Left renal pelvis (tissue), 4 donors: ENCODE data around the gene GLIS1. TPM values are rescaled to one million over a fixed set of nuclear protein-coding genes. Genes with fewer than 3 reads are reported as not detected.

Experiments
- DNase-seq, 4 donors: peaks; one replicate each; pipeline ENCODE4 v3.0.0-alpha.2; 2013; ENCODE audit warnings: low read depth in 4 of 4, low spot score in 3 of 4
- polyA plus RNA-seq, 4 donors: library from polyadenylated mRNA; unstranded; fragments of 120-200 nt; gene quantifications; one replicate each; pipeline ENCODE4 v1.2.1, GENCODE V29; 2013; ENCODE audit not compliant: insufficient read length in 4 of 4

GLIS1 gene
- polyA plus RNA-seq, 4 donors = 0.29 to 3.1 (median 2.3) TPM

DNA sequence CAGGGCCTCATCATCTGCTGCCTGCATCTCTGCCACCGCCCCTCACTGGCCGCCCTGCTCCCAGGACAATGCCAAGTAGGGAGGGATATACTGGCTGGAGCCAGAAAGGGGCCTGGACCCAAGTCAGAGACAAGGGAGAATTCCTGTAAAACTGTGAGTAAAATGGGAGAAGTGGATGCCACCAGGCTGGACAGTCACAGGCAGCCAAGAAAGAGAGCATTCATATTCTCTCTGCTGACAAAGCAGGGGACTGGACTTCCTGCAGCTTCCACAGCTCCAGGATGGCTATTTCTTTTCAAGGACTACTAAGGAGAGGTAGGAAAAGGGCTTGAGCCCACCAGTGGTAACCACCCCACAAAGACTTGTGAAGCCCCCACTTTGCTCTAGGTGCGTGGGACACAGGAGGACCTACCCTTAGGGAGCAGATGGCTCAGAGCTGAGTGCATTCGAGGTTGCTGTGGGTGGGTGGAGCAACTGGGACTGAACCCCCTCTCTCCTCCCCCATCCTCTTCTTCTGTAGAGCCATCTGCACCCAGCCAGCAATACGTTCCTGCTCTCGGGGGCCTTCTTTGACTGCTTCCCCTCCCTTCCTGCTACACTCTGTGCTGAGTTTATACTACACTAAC, 57.5 kb downstream of the GLIS1 start:
- DNase-seq = no peak

DNA sequence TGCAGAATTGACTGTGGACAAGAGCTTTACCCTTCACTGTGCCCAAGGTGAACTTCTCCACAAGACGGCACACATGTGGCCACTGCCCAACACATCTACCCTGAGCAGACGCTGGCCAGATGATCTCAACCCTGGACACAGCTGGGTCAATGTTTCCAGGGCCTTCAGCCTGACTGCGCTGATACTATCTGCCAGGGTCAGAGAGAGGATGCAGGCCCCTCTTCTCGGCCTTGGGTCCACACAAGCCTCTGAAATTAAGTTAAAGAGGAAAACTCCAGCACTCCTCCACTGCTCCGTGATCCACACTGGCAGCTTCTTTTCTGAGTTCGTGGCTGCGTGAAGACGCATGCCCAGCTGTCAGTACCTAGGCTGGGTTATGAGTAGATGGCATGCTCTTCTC, 58.1 kb downstream of the GLIS1 start:
- no peak for DNase-seq

DNA sequence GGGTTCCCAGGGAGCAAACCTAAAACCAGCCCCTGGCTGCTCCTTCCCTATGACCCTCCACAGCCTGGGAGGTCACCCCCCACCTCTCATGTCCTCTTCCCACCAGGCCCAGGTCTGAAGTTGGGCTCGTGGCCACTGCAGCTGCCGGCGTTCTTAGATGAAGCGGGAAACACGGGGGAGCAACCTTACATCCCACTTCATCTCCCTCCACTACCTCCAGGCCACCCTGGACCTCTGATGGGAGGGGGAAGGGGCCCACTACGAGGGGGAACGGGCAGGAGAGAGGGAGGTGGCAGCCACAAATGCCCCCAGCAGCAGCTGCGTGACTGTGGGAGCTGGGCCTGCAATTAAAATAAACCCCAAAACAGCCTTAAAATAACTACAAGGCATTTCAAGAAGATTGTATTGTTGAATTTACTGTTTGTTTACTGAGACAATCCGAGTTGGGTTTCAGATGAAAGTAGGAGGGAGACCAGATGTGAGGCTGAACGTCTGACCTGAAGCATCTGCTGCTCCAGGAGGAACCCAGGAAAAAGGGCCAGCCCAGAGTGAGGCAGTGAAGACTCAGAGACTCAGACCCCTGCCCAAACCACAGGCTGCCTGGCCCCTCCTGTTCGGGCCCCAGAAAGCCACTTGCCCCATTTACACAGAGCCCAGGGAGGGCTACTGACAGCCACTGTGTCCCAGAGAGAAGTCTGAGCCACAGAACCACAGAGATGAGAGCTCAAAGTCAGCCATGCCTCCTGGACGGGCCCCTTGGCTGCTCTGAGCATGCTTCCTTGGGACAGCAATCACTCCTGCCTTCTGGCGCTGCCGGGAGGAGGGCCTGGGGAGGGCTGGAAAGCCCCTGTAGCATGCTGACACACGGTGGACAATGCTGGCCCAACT, 59.8 kb downstream of the GLIS1 start:
- DNase-seq = no peak

DNA sequence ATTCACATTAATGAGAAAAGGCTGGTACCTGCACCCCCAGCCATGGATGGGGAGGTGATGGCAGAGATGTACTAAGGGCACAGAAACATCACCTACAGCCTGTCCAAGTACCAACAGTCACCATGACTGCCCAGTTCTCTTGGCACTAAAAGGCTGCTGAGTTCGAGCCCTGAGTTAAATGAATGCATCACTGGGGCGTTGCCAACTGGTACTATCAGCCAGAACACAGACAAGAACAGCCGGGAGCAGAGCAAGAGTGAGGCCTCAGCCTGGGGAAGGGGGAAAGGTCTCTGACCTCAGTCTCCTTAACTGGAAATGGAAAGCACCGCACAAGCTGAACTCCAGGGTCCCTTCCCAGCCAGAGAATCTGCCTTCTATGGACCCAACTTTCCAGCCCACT, 60.5 kb downstream of the GLIS1 start:
- no peak for DNase-seq

DNA sequence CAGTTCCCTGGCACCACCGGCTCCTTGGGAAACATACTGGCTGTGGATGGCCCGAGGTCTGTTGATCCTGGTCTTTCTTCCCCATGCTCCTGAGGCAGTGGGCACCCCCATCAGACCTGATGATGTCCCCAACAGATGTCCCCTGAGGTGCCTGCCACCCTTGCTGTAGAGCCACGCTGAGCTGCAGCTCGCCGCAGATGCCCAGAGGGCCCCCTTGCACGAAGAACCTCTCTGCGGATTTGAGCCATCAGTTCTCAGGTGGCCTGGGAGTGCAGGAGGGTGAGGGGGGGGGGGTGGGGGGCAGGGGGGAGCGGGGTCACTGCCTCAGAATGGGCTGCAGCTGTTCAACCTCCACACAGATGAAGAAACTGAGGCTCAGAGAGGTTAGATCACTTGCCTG, 60.9 kb downstream of the GLIS1 start:
- no peak for DNase-seq

DNA sequence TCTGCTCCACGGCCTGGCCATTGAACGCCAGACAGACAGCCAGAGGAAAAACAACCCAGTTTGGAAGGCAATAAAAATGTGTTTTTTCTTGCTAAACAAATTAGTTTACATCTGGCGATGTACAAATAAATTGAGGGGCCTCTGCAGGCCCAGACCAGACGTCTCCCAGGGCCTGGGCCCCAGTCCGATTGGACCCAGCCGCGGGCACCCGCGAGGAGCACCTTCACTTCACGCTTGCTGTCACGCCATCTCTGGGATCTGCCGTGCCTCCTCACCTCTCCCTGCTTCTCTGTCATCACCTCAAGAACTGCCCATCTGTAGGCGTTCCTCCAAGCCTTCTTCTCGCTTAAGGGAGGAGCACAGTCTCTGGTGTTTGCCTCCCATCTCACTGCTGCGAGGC, 61.5 kb downstream of the GLIS1 start:
- DNase-seq = no peak

DNA sequence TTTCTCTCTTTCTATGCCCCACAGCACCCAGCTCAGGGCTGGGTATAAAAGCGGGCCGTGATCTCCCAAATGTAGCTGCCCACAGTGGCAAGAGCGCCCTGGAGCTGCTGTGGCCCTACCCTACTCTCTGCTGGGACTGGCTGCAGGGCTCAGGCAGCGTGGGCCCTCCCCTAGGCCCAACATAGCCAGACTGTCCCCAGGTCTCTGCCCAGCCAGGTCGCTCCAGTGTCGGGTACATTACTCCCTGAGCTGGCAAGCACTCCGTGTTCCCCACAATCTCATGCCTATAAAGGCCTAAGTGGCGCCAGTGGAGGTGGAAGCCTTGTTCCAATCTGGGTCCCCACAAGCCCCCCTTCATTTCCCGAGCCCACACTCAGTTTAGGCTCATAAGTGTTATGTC, 66.2 kb downstream of the GLIS1 start:
- no peak for DNase-seq

DNA sequence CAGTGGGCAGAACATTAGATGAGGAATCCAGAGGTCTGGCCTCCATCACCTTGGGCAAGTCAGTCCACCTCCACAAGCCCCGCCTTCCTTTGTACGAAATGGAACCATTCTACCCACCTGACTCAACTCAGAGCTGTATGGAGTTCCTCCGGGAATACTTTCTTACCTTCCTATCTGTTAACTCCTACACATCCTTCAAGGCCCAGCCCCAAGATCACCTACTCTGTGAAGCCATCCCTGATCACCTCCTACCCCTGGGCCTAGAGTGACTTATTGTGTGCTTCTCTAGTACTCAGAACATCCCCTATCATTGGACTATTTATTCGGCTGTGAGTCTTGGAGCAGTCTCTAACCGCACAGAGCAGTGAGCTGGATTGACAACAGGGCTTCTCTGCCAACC, 66.7 kb downstream of the GLIS1 start:
- no peak for DNase-seq

DNA sequence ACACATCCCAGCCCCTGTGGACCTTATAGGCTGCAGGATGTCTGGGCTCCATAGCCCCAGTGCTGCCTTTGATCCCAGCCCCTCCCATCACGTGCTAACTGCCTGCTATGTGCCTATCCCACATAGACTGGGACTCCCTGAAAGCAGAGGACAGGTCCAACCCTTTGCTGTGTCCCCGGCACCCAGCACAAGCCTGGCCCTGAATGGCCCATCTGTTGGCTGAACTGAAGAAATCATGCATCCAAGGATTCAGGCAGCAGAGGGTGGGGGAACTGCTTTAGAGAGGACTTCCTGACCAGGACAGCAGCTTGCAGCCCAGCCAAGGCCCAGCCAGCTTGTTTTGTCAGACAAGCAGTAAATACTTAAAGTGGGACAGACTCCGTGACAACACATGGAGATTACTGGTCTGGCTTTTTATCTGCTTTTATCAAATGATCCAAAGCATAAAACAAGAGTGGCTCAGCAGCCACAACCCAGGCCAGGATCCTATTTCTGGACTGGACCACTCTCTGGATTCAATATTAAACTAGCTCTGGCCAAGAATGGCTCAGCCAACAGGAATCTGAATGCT, 69.3 kb downstream of the GLIS1 start:
- DNase-seq = no peak

DNA sequence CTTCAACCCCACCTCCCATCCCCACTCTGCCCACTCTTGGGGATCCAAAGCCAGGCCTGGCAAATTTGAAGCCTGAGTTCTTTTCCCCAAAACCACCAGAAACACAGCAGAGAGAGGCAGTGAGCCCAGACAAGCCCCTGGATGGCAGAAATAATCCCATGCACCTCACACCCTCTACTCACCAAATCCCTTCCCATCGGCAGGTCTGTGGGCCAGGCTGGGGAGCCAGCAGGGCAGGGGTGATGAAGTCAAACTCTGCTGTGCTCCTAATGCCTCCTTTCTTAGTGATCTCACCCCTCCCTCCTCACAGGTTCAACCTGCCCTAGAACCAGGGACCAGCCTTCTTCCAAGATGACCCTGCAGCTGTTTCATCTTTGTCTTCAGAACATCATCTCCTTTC, 72.4 kb downstream of the GLIS1 start:
- no peak for DNase-seq

DNA sequence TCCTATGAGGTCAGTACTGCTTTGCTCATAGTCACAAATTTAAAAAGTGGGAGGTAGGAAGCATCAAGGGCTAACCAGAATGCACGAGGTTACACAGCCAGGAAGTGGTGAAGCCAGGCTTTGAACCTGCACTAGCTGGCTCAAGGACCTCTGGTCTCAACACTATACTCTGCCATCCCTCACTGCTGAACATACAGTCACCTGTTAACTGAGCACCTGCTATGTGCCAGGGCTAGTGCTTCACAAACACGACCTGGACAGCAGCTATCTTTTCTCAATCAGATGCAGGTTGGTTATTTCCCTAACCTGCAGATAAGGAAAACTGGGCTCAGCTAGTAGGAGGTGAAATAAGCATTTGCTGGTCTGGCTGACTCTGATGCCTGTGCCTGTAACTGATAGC, 73.0 kb downstream of the GLIS1 start:
- no peak for DNase-seq

DNA sequence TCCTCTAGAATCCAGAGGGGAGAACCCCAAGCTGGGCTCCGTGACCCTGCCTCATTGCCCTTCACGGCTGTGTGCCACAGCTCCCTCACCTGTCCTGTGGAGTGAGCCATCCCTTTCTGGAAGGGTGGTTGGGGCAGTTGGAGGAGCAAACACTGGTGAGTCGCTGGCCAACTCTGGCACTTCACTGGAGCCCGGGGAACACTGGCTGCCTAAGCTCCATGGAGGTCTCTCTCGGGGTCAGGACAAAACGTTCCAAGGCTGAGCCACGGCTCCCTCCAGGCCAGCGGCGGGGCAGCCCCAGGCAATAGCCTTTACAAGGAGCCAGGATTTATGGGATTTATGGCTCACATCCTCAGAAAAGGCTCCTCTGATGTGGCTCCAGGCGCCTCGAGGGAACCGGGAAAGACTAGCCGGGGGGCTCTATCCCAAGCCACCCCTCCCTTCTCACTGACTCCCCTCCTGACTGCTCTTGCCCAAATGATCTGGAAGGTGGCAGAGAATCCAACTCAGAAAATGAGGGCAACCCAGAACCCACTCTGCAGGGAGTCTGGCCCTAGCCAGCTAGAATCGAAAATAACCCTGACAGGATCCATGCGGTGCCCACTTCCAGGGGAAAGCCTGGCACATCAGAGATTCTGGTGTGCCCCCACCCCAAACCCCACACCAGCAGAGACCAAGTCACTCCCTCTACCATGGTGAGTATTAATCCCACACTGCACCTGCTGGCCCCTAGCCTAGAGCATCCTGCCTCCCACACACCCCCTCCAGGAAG, 75.2 kb downstream of the GLIS1 start:
- DNase-seq = no peak

DNA sequence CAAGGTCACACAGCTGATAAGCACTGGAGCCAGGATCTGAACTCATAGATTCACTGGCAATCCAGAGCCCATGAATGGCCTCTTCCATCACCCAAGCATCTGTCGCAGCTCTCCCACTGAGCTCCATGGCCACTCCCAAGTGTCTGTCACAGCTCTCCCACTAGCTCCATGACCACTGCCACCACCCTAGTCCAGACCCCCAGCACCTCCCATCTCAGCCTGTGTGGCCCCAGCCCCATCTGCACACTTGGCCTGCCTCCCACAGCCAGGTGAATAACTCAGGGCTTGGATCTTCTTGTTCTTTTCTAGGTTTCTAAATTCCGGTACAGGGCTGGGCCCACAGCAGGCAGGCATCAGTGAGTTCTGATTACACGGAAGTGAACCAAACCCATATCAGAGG, 76.0 kb downstream of the GLIS1 start:
- DNase-seq = no peak

DNA sequence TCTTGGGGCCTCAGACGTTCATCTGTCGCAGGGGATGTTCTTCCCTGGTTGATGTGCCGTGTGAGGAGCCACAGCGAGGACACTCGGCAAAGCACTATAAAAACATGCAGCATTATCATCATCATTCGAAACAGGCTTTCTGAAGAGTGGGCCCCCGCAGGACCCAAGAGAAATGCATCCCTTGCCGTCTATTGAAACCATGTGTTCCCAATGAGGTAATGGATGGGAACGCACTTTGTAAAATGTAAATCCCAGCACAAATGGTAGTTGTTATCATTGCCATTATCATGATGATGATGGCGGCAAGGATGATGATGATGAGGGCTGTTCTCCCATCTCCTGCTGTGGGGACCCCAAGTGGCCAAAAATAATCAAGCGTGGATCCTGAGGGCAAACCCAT, 76.8 kb downstream of the GLIS1 start:
- no peak for DNase-seq

DNA sequence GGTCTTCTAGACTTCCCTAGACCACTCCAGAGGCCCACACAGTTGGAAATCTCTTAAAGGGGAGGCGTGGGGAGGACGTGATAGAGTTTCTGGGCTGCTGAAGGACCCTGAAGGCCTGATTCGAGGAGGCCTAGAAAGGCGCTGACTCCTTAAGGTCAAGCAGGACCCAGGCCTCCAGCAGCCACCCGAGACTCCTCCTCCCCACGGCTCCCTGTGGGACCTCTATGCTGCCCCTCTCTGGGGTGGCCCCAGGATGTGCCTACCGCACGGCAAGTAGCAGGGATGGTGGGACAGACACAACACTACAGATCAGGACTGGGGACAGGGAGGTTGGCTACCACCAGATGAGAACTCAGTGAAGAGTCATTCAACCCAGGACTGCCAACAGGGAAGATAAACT, 77.5 kb downstream of the GLIS1 start:
- DNase-seq = no peak

DNA sequence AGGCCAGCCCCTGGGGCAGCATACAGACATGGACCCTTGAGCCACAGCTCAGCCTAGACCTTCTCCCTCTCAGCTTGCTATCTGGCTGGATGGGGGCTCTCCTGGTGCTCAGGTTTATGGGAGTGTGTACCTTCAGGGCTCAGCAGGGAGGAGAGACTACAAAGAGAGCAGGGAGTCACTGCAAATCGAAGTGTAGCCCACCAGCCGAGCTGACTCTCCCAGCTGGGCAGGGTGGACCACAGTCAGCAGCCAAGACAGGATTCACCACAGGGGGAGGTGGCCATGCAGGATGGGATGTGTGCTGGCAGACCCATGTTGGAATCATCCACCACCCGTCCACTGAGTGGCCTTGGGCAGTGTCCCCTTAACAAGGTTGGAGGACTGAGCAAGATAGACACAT, 78.3 kb downstream of the GLIS1 start:
- DNase-seq = no peak

DNA sequence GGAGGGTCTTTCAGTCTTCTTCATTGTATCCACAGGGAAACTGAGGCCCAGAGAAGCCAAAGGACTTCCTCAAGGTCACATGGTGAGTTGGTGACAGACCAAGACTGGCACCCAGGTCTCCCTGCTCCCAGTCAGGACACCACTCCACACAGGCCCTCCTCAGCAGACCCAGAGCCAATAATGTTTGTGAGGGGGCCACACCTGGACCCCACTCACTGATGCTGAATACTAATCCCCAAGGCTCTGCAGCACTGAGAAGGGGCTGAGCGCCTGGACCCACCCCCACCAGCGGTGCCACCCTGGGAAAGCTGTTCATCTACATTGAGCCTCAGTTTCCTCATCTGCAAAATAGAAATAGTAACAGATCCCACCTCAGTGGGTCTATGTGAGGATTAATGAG, 79.5 kb downstream of the GLIS1 start:
- DNase-seq = no peak

DNA sequence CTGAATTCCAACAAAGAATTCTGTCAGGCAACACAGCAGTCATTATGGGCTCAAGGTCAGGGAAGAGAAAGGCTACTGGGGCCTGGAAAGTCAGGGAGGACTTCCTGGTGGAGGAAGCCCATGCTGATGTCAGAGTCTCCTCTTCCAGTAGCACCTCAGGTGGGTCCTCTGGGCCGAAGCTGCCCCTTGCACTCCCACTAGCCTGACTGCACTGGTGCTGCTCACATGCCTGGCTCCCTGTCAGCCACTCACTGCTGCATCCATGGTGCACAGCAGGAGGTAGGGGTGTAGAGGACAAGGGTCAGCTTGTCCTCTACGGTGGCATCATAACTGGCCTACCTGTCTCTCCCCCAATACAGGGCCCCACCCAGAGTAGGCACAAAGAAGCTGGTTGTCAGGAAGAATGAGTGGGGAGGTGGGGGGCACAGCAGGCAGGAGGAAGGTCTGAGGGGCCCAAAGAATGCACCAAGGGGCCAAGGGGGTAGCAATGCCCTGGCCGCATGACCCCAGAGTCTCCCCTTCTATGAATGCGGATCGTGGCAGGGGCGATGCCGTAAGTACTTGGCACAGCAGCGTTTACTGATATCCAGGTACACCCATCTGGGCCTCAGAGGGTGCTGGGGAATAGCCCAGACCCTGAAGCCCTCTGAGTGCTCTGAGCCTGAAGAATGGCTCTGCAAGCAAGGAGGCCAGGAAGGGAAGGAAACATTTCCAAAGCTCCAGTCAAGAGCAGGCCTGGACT, 80.3 kb downstream of the GLIS1 start:
- no peak for DNase-seq

DNA sequence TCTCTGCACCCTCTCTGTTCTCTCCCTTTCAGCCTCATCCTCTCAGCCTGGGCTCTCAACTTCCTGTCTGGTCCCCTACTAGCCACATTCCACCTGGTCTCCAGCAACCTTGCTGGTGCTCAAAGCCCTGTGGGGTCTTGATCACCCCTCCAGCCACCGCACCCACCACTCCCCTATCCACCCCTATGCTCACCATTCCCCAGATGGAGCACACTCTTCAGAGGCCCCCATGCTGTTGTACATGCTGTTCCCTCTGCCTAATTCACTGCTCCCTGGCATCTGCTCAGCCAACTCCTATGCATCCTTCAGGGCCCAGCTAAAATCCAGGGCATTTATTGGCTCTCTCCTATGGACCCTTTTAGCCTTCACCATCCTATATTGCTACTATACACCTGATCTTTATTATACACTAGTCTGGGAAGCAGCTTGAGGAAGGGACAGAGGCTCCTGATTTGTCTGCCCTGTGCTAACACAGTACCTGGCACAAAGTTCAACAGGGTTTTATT, 81.0 kb downstream of the GLIS1 start:
- DNase-seq = no peak

DNA sequence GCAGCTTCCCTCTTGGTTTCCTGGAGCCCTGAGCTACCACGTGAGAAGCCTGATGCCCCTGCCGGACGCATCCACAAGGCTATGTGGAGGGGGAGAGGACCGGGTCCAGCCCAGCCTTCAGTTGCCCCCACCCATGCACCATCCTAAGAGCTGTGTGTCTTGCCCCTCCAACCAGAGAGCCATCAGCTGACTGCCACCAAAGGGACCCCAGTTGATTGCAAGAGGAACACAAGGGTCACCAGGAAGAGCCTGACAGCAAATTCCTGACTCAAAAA, 81.5 kb downstream of the GLIS1 start:
- DNase-seq = no peak
